ENCODE data around the gene RAB36.
A peak's percentile ranks its signal among the peaks of the same experiment; 100 is the strongest.

GRCh38 chr22:23183061-23183698, 37.9 kb downstream of the RAB36 start:
- TF ChIP-seq CEBPB (IDR thresholded peaks at IDR 0.05) (no peak), EGR1 (IDR thresholded peaks at IDR 0.05) (peak; percentile 44; the same call in 1 of the 2 replicates), EP300 (IDR thresholded peaks at IDR 0.05; ENCODE audit: borderline replicate concordance) (no peak), REST (IDR thresholded peaks at IDR 0.05; ENCODE audit: low read depth) (no peak), FOXM1 (IDR thresholded peaks at IDR 0.05; ENCODE audit: borderline replicate concordance, low read depth) (no peak)
